Measurements from ENCODE around the gene MAST4.

- TF ChIP-seq EZH2 (IDR thresholded peaks at IDR 0.05) = no peak
- no peak for TF ChIP-seq CTCF (IDR thresholded peaks at IDR 0.05)
- TF ChIP-seq EZH2phosphoT487 (IDR thresholded peaks at IDR 0.05) = no peak
These were observed 149.1 kb downstream of the MAST4 start for GRCh38 chr5:66745297-66745696.

All from neural progenitor cell (in vitro differentiated cells).